Smooth muscle cell (in vitro differentiated cells): Measurements from ENCODE around the gene INTS11. TPM values are rescaled to one million over a fixed set of nuclear protein-coding genes. Genes with fewer than 3 reads are reported as not detected.

ENCODE experiments used
- DNase-seq: peaks from one replicate; lab custom pipeline; 2025; ENCODE audit not compliant: unreplicated experiment; lab: John Stamatoyannopoulos, UW
- H2AFZ ChIP-seq: fragments of 200-600 bp; sonication (generic); 2 replicates; pipeline ENCODE4 v1.6.0; 2016; ENCODE audit warnings: antibody characterized with exemption, low read depth, mild to moderate bottlenecking
- H3F3A ChIP-seq: fragments of 200-600 bp; sonication (generic); 2 replicates; pipeline ENCODE4 v1.6.0; 2017; ENCODE audit warnings: antibody characterized with exemption, low read depth
- H3K27ac ChIP-seq: fragments of 200-600 bp; sonication (generic); 2 replicates; pipeline ENCODE4 v1.5.1; 2016; ENCODE audit warnings: low read depth, mild to moderate bottlenecking
- H3K27me3 ChIP-seq: fragments of 200-600 bp; sonication (generic); 2 replicates; pipeline ENCODE4 v1.6.1; 2016; ENCODE audit warnings: low read depth, mild to moderate bottlenecking
- H3K36me3 ChIP-seq: fragments of 200-600 bp; sonication (generic); 2 replicates; pipeline ENCODE4 v1.5.1; 2016; ENCODE audit warnings: low read depth
- H3K4me1 ChIP-seq: fragments of 200-600 bp; sonication (generic); 2 replicates; pipeline ENCODE4 v1.5.1; 2016; ENCODE audit warnings: low read depth
- H3K4me2 ChIP-seq: fragments of 200-600 bp; sonication (generic); 2 replicates; pipeline ENCODE4 v1.6.0; 2016; ENCODE audit warnings: mild to moderate bottlenecking
- H3K4me3 ChIP-seq: fragments of 200-600 bp; sonication (generic); 2 replicates; pipeline ENCODE4 v1.5.1; 2016; ENCODE audit warnings: mild to moderate bottlenecking
- H3K79me2 ChIP-seq: fragments of 200-600 bp; sonication (generic); 2 replicates; pipeline ENCODE4 v1.6.0; 2016; ENCODE audit warnings: low read depth, mild to moderate bottlenecking
- H3K9ac ChIP-seq: fragments of 200-600 bp; sonication (generic); 2 replicates; pipeline ENCODE4 v1.6.0; 2016; ENCODE audit warnings: low read depth
- H3K9me3 ChIP-seq: fragments of 200-600 bp; sonication (generic); replicated peaks from 2 replicates; pipeline ENCODE4 v1.5.1; 2016; ENCODE audit warnings: low read depth
- H4K20me1 ChIP-seq: fragments of 200-600 bp; sonication (generic); 2 replicates; pipeline ENCODE4 v1.6.0; 2016; ENCODE audit warnings: low read depth
- CTCF ChIP-seq: fragments of 200-600 bp; sonication (generic); IDR thresholded peaks from 2 replicates; pipeline ENCODE4 v1.5.1; 2017; ENCODE audit warnings: borderline replicate concordance, mild to moderate bottlenecking, antibody characterized with exemption; ENCODE audit not compliant: insufficient read depth, poor library complexity, severe bottlenecking
- WGBS: methylation state at CpG from one replicate; pipeline ENCODE4 v1.1.7; 2016; ENCODE audit warnings: low lambda C conversion rate; 5-methylcytosine and 5-hydroxymethylcytosine counted together
- polyA plus RNA-seq: library from polyadenylated mRNA; unstranded; fragments of >200 nt; fragmentation: Nextera tagmentation; extraction: Ambion mirVana; gene quantifications from 2 replicates; pipeline ENCODE4 v1.2.1, GENCODE V29; 2016
- total RNA-seq: library from RNA; depleted of rRNA; stranded (reverse); fragments of >200 nt; gene quantifications from 2 replicates; pipeline ENCODE4 v1.2.3, GENCODE V29; 2014

INTS11 gene
- total and polyA plus RNA-seq, 2 experiments from 2014 or later = 48.5 to 63.1 TPM

GRCh38 chr1:1331068-1331965, 6.9 kb upstream of the INTS11 start, which contains the start of gene TAS1R3:
Gene TAS1R3 (plus strand): TSS chr1:1331280. CDS start chr1:1331346, 66 bp downstream.
- Histone ChIP-seq H3F3A (no peaks in the 10 kb centered on the region), H3K27me3 (no peaks in the 10 kb centered on the region), H2AFZ (no peak within 1 kb of the TSS), H3K4me2 (peak within 1 kb of the TSS; percentile 72), H3K4me3 (no peak within 1 kb of the TSS), H4K20me1 (peaks cover 24% of the 10 kb centered on the region), H3K27ac (no peak within 1 kb of the TSS), H3K4me1 (peaks cover 7% of the 10 kb centered on the region), H3K79me2 (peaks cover 8% of the 10 kb centered on the region), H3K9me3 (no peaks in the 10 kb centered on the region), H3K9ac (no peak within 1 kb of the TSS), H3K36me3 (no peaks in the 10 kb centered on the region)
- DNase-seq = no peak
- TF ChIP-seq CTCF = no peak
- 88% methylated on average over 36 of the region's 41 CpGs for WGBS

- Histone ChIP-seq H3K9ac (no peak overlapping the region), H4K20me1 (peaks cover 31% of the 10 kb centered on the region), H3K27me3 (no peaks in the 10 kb centered on the region), H3K79me2 (peaks cover 16% of the 10 kb centered on the region), H3K9me3 (no peaks in the 10 kb centered on the region), H3K36me3 (no peaks in the 10 kb centered on the region), H3F3A (no peaks in the 10 kb centered on the region), H3K4me3 (no peak overlapping the region), H3K4me2 (peak overlapping the region; percentile 72), H2AFZ (no peak overlapping the region), H3K4me1 (peaks cover 9% of the 10 kb centered on the region), H3K27ac (no peak overlapping the region)
- no peak for TF ChIP-seq CTCF
- WGBS = 73% methylated on average over 15 of the region's 15 CpGs
- DNase-seq = no peak
Measured at GRCh38 chr1:1330366-1331067, 6.1 kb upstream of the INTS11 start.

GRCh38 chr1:1329304-1330210, 5.1 kb upstream of the INTS11 start:
- H3K4me2 ChIP-seq = no peak overlapping the region
- 95% methylated on average over 58 of the region's 58 CpGs for WGBS
- H3K4me1 ChIP-seq = peaks cover 13% of the 10 kb centered on the region
- no peak for TF ChIP-seq CTCF
- H3K27ac ChIP-seq = no peak overlapping the region
- H3K79me2 ChIP-seq = peaks cover 25% of the 10 kb centered on the region
- peaks cover 25% of the 10 kb centered on the region for H4K20me1 ChIP-seq
- no peak overlapping the region for H3K9ac ChIP-seq
- H3F3A ChIP-seq = no peaks in the 10 kb centered on the region
- no peak overlapping the region for H3K4me3 ChIP-seq
- no peaks in the 10 kb centered on the region for H3K27me3 ChIP-seq
- H3K36me3 ChIP-seq = no peaks in the 10 kb centered on the region
- no peaks in the 10 kb centered on the region for H3K9me3 ChIP-seq
- H2AFZ ChIP-seq = no peak overlapping the region
- no peak for DNase-seq
